Left renal pelvis (tissue), 4 donors: Measurements from ENCODE around the gene F3. TPM values are rescaled to one million over a fixed set of nuclear protein-coding genes. Genes with fewer than 3 reads are reported as not detected.
A peak's percentile ranks its signal among the peaks of the same experiment; 100 is the strongest.

Experiments used
- DNase-seq, 4 donors: peaks; one replicate each; pipeline ENCODE4 v3.0.0-alpha.2; 2013; ENCODE audit warnings: low read depth in 4 of 4, low spot score in 3 of 4
- polyA plus RNA-seq, 4 donors: library from polyadenylated mRNA; unstranded; fragments of 120-200 nt; gene quantifications; one replicate each; pipeline ENCODE4 v1.2.1, GENCODE V29; 2013; ENCODE audit not compliant: insufficient read length in 4 of 4

F3 gene
- polyA plus RNA-seq, 4 donors, result 7.6 to 57.9 (median 45.9) TPM

GRCh38 chr1:94528826-94529225, 12.7 kb downstream of the F3 start:
- no peak for DNase-seq

GRCh38 chr1:94528299-94528698, 13.3 kb downstream of the F3 start:
- DNase-seq, result no peak

- no peak for DNase-seq
These were observed 14.0 kb downstream of the F3 start for GRCh38 chr1:94527447-94528031.

- DNase-seq, result no peak
These were observed 15.2 kb downstream of the F3 start for GRCh38 chr1:94526152-94526980.

- DNase-seq, result no peak
These were observed 17.0 kb downstream of the F3 start for GRCh38 chr1:94524531-94524930.

GRCh38 chr1:94522304-94522703, 19.3 kb downstream of the F3 start:
- no peak for DNase-seq

GRCh38 chr1:94519351-94519750, 22.2 kb downstream of the F3 start:
- no peak for DNase-seq

- no peak for DNase-seq
These were observed 26.1 kb downstream of the F3 start for GRCh38 chr1:94515296-94515947.

GRCh38 chr1:94514095-94514727, 27.3 kb downstream of the F3 start:
- peak in 1 of 4 donors; percentile 11 for DNase-seq

- no peak for DNase-seq
These were observed 28.7 kb downstream of the F3 start for GRCh38 chr1:94512816-94513215.

GRCh38 chr1:94504601-94505000, 37.0 kb downstream of the F3 start:
- no peak for DNase-seq

- DNase-seq, result no peak
These were observed 38.4 kb downstream of the F3 start for GRCh38 chr1:94503153-94503552.

- no peak for DNase-seq
These were observed 39.6 kb downstream of the F3 start for GRCh38 chr1:94501935-94502334.

GRCh38 chr1:94501426-94501825, 40.1 kb downstream of the F3 start:
- no peak for DNase-seq

- no peak for DNase-seq
These were observed 45.3 kb downstream of the F3 start for GRCh38 chr1:94496076-94496755.

GRCh38 chr1:94490556-94490955, 51.0 kb downstream of the F3 start:
- no peak for DNase-seq

GRCh38 chr1:94486990-94487389, 54.6 kb downstream of the F3 start:
- no peak for DNase-seq

- DNase-seq, result peak; percentile 18 to 45 (median 36)
These were observed 60.1 kb downstream of the F3 start for GRCh38 chr1:94481473-94481933.

GRCh38 chr1:94479682-94480081, 61.9 kb downstream of the F3 start:
- DNase-seq, result no peak
